ENCODE data around the gene CRACR2A. TPM values are rescaled to one million over a fixed set of nuclear protein-coding genes. Genes with fewer than 3 reads are reported as not detected.

The CRACR2A gene
- total and polyA plus RNA-seq, 2 donors = 1.5 to 6.2 TPM

DNA sequence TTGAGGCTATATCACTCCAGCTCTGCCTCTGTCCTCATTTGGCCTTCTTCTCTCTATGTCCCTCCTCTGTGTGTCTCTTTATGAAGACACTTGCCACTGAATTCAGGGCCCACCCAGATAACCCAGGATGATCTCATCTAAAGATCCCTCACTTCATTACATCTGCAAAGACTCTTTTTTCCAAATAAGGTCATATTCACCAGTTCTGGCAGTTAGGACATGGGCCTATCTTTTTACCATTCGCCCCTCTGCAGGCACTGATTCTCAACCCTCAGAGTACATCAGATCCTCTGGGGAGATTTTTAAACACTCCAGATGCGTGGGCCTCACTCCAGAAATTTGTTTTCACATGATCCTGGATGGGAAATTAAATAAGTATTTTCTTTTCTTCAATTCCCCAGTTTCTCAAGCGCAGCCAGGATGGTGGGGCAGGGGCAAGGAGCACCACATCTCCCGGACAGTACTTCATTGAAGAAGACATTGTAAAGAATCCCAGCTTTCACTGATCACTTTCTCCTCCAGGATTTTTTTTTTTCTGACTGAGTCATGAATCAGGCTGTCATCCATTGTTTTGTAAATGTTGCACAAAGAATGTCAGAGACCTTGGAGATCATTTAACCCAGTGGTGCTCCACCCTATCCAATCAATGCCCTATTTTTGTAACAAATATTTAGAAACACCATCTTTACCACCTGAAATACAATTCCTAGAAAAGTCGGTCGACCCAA lies 27.4 kb downstream of the CRACR2A start:
- 76% methylated on average over 6 of the region's 6 CpGs for WGBS
- H3K4me3 ChIP-seq (ENCODE audit: low read depth, low read length) = no peak overlapping the region
- H3K4me1 ChIP-seq (ENCODE audit: insufficient read depth) = no peaks in the 10 kb centered on the region
- H3K27ac ChIP-seq (ENCODE audit: low read depth) = no peak overlapping the region
- no peak for DNase-seq (ENCODE audit: extremely low spot score)
- H3K36me3 ChIP-seq (ENCODE audit: insufficient read depth) = no peaks in the 10 kb centered on the region

DNA sequence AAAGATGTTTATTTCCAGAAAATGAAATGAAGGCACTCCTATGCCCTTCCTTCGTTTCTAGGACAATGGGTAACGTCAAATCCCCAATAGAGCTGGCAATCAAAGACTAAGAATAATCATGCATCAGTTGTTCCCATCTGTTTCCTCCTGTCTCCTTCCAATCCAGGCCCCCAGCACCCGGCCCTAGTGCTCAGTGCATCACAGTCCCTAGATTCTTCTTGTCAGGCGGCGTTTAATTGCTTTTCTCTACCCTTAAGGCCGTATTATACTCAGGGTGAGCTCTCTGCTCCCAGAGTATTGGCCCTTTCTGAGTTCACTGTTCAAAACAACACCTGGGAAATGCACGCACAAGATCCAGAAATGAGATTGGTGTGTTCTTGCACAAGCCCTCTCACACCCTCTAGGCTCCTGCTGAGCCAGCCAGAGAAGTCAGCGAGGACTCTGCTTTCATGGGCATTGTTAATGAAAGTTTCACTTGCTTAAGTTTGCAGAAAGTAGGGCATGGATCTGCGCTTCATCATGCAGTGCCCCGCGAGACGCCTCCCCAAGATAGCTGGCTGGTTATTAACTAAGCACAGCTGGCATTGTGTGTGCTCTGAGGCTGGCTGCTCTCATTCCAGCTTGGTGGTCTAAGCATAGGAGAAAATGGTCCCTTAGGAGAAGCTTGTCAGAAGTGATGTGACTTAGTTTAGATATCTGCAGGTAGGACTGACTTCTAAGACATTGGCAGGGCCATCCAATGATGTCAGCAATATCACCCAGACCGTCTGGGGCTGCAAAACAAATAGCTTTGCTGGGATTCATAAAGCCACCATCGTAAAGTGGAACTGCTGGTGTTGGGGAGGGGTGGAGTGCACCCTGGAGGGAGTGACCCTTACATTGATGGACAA lies 28.7 kb downstream of the CRACR2A start:
- H3K4me1 ChIP-seq (ENCODE audit: insufficient read depth) = no peaks in the 10 kb centered on the region
- 92% methylated on average over 14 of the region's 14 CpGs for WGBS
- no peaks in the 10 kb centered on the region for H3K36me3 ChIP-seq (ENCODE audit: insufficient read depth)
- no peak overlapping the region for H3K27ac ChIP-seq (ENCODE audit: low read depth)
- no peak overlapping the region for H3K4me3 ChIP-seq (ENCODE audit: low read depth, low read length)
- DNase-seq (ENCODE audit: extremely low spot score) = no peak

DNA sequence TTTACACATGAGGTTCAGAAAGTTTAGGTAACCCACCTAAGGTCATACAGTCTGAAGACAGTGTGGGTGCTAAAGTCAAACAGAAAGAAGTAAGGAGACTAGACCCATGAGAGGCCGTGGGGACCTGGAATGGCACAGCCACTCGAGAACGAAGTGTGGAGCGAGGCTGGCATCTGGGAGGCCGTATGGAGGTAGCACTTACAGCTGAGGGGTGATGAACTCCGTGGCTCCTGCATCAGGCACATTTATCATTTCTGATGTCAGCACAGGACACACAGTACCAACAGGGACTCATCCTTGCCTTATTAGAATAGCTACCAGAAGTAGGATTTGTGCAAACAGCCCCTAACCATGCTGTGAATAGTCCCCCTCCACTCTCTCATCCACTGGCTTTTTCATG lies 30.5 kb downstream of the CRACR2A start:
- DNase-seq (ENCODE audit: extremely low spot score) = no peak
- Histone ChIP-seq H3K36me3 (ENCODE audit: insufficient read depth) (no peaks in the 10 kb centered on the region), H3K27ac (ENCODE audit: low read depth) (no peak overlapping the region), H3K4me3 (ENCODE audit: low read depth, low read length) (no peak overlapping the region), H3K4me1 (ENCODE audit: insufficient read depth) (no peaks in the 10 kb centered on the region)
- 85% methylated on average over 6 of the region's 6 CpGs for WGBS

DNA sequence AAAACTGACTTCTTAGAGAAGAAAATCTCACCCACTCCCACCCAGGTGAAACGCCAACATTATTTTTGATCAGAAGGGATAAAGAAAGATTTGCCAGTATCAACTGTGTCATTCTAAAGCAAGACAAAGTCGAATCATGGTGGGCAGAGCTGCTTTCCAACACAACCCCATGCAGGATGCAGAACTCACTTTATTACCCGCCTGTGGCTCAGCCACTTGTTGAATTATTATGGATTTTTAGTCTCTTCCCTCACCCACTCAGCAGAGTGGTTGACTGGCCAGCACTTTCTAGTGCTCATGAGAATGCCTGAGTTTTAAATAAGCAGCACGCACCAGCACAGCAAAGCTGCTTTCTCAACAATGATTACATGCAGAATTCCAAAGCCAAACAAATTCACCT lies 32.1 kb downstream of the CRACR2A start:
- H3K4me1 ChIP-seq (ENCODE audit: insufficient read depth) = no peaks in the 10 kb centered on the region
- no peak for DNase-seq (ENCODE audit: extremely low spot score)
- 73% methylated on average over 4 of the region's 4 CpGs for WGBS

DNA sequence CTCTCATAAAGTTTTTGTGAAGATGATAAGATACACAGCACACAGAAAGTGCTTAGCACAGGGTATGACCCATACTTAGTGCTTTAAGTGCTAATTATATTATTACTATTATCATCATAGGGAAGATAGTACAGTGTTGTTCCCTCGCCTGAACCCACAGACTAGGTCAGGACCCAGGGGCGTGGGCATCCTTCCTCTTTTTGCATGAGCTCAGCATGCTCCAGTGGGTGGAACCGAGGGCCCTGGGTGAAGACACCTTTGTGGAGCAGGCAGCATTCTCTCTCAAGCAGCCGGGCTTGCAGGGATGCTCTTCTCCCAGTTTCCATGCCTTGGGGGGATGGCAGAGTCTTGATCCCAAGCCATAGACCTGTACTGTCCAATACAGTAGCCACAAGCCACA lies 34.8 kb downstream of the CRACR2A start:
- WGBS = 87% methylated on average over 4 of the region's 4 CpGs
- DNase-seq (ENCODE audit: extremely low spot score) = no peak
- no peak overlapping the region for H3K4me3 ChIP-seq (ENCODE audit: low read depth, low read length)
- H3K27ac ChIP-seq (ENCODE audit: low read depth) = no peak overlapping the region
- H3K4me1 ChIP-seq (ENCODE audit: insufficient read depth) = no peaks in the 10 kb centered on the region
- H3K36me3 ChIP-seq (ENCODE audit: insufficient read depth) = no peaks in the 10 kb centered on the region

More for the DNA sequence above, 32.1 kb downstream of the CRACR2A start:
- Histone ChIP-seq H3K27ac (ENCODE audit: low read depth) (no peak overlapping the region), H3K36me3 (ENCODE audit: insufficient read depth) (no peaks in the 10 kb centered on the region), H3K4me3 (ENCODE audit: low read depth, low read length) (no peak overlapping the region)

DNA sequence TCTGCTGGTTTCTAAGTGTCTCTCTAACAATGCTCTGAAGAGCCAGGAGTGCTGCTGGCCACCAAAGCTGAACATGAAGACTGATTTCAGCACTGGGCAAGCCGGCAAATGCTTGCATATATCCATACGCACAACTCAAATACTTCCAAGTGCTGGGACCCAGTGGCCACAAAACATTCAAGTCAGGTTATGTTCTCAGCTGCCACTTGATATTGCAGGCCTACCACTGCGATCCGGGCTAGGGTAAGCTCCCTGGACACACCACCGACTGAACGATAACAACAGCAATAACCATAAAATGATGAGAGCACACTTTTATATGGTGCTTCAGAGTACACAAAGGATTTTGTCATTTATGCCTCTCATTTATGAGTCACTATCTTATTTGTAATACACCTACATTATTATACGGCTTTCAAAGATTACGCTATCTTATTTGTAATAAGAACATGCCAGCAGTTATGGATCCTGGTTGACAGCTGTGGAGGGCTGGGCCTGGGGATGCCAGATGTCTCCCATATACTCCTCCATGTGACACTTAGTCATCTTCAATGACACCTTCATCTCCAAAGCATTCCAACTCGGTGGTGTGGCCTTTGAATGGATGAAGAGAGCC lies 35.5 kb downstream of the CRACR2A start:
- Histone ChIP-seq H3K4me1 (ENCODE audit: insufficient read depth) (no peaks in the 10 kb centered on the region), H3K36me3 (ENCODE audit: insufficient read depth) (no peaks in the 10 kb centered on the region), H3K27ac (ENCODE audit: low read depth) (no peak overlapping the region), H3K4me3 (ENCODE audit: low read depth, low read length) (no peak overlapping the region)
- DNase-seq (ENCODE audit: extremely low spot score) = no peak
- WGBS = 72% methylated on average over 9 of the region's 9 CpGs

DNA sequence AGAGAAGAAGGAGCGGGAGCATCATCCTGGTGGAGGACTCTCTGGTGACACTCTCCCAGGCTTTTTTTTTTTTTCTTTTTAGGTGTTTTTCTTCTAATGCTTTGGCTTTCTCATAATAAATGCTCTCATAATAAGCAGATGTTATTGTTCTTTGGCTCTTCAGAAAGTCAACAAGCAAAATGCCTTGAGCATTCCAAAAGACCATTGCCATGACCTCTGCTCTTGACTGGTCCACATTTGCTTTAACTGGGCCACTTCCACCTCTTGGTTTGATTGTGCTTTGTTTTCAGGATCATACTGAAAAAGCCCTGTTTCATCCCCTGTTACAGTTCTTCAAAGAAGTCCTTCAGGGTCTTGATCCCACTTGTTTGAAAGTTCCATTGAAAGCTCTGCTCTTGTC lies 36.9 kb downstream of the CRACR2A start:
- no peak overlapping the region for H3K4me3 ChIP-seq (ENCODE audit: low read depth, low read length)
- no peaks in the 10 kb centered on the region for H3K36me3 ChIP-seq (ENCODE audit: insufficient read depth)
- H3K27ac ChIP-seq (ENCODE audit: low read depth) = no peak overlapping the region
- no peaks in the 10 kb centered on the region for H3K4me1 ChIP-seq (ENCODE audit: insufficient read depth)
- WGBS = 98% methylated on average over 1 of the region's 1 CpG
- no peak for DNase-seq (ENCODE audit: extremely low spot score)

DNA sequence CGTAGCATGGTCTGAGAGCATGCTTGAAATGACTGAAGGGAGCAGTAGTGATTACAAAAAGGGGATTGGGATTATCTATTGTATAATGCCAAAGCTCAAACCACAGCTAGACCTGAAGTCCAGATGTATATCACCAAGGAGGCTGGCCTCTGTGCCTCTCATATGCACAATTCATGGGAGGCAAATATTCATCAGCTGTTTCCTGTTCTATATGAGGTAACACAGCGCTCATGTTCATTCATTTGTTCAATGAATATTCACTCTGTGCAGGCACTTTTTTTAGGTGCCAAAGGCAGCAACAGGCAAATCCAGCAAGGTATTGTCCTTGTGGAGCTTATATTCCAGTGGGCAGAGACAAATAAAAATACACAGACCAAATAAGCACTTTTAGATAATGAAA lies 39.0 kb downstream of the CRACR2A start:
- Histone ChIP-seq H3K4me3 (ENCODE audit: low read depth, low read length) (no peak overlapping the region), H3K4me1 (ENCODE audit: insufficient read depth) (no peaks in the 10 kb centered on the region), H3K36me3 (ENCODE audit: insufficient read depth) (no peaks in the 10 kb centered on the region), H3K27ac (ENCODE audit: low read depth) (no peak overlapping the region)
- no peak for DNase-seq (ENCODE audit: extremely low spot score)
- over 99% methylated on average over 2 of the region's 2 CpGs for WGBS

DNA sequence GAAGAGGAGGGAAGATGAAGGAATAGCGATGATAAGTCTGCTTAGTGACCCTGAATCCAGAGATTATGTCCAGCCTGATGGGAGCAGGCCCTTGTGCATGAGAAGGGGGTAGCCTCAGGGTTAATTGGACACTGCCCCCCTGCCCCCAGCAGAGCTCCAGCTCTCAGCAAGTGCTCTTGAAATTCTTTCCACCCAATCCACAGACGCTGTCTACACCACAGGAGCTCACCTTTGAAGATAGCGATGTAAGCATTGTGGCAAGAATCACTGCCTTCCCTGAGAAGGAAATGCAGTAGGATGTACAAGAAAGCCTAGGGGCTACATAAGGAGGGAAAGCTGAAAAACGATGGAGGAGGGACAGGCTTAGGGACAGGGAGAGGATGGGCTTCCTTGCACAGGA lies 39.4 kb downstream of the CRACR2A start:
- DNase-seq (ENCODE audit: extremely low spot score) = no peak
- H3K27ac ChIP-seq (ENCODE audit: low read depth) = no peak overlapping the region
- H3K36me3 ChIP-seq (ENCODE audit: insufficient read depth) = no peaks in the 10 kb centered on the region
- H3K4me3 ChIP-seq (ENCODE audit: low read depth, low read length) = no peak overlapping the region
- no peaks in the 10 kb centered on the region for H3K4me1 ChIP-seq (ENCODE audit: insufficient read depth)
- 73% methylated on average over 4 of the region's 4 CpGs for WGBS

DNA sequence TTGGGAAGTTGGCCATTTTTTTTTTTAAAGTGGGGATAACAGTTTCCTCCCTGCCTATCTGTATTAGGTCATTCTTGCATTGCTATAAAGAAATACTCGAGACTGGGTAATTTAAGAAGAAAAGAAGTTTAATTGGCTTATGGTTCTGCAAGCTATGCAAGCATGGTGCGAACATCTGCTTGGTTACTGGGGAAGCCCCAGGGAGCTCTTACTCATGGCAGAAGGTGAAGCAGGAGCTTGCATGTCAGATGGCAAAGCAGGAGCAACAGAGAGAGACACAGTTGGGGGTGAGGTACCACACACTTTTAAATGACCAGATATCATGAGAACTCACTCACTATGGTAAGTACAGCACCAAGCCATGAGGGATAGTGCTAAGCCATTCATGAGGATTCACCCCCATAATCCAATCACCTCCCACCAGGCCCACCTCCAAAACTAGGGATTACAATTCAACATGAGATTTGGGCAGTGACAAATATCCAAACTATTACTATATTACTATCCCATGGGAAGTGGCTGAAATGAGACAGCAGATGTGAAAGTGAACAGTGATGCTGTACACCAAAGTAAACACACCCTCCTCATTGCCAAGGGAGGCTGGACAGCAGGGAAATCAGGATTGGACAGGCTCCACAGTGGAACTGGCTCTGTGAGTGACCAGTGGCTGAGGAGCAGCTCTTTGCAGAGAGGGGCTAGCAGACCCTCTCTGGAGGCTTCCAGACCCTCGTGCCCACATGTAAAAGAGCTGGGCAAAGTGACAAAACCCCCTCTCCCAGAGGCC lies 40.5 kb downstream of the CRACR2A start:
- no peak overlapping the region for H3K4me3 ChIP-seq (ENCODE audit: low read depth, low read length)
- no peaks in the 10 kb centered on the region for H3K36me3 ChIP-seq (ENCODE audit: insufficient read depth)
- no peaks in the 10 kb centered on the region for H3K4me1 ChIP-seq (ENCODE audit: insufficient read depth)
- 79% methylated on average over 3 of the region's 3 CpGs for WGBS
- H3K27ac ChIP-seq (ENCODE audit: low read depth) = no peak overlapping the region
- DNase-seq (ENCODE audit: extremely low spot score) = no peak

DNA sequence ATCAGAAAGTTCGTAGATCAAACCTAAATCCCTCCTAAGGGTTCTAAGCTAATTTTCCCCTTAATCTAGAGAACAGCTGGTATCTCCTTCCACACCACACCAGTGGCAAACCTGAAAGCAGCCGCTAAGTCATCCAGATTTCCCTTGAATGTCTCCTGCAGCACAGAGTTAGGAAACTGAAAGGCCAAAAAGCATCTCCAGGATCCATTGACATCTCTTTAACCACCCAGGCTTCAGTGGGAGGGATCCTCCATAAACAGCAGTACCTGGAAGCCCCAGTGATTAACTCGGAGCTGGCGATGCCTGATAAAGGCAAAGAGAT lies 47.6 kb downstream of the CRACR2A start:
- 43% methylated on average over 4 of the region's 4 CpGs for WGBS
- Histone ChIP-seq H3K36me3 (ENCODE audit: insufficient read depth) (no peaks in the 10 kb centered on the region), H3K4me3 (ENCODE audit: low read depth, low read length) (no peak overlapping the region), H3K4me1 (ENCODE audit: insufficient read depth) (no peaks in the 10 kb centered on the region), H3K27ac (ENCODE audit: low read depth) (no peak overlapping the region)
- no peak for DNase-seq (ENCODE audit: extremely low spot score)

DNA sequence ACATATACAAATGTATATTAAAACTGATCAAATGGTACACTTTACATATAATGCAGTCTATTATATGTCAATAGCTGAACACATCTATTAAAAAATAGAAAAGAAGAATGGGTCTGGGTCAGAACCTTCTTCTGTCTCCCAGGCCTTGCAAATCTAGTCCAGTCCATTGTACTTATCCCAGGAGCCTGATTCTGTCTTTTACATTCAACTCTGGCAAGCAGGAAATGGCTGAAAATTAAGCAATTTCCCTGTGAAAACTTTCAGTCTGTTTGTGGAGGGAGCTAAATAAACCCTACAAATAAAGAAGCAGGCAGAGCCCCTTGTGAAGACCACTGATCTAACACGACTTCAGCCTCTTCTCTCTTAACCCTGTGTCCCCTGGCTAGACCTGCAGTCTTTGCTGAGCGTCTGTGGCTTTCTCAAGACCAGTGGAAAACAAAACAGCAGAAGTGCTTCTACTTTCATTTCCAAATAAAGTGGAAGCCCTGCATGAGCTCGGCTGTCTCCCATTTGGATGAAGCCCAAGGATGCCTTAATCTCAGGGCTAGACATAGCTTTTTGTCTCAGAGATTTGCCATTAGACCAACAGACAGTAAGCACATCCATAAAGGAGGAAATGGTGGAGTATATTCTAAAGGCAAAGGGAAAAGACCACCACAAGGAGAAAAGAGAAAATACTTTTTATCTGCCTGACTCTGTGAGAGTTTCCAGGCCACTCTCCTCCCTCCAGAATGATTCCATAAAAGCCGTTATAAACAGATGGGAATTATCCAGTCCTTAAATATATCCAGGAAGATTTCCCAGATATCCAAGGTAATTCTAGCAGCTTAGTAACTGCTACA lies 48.2 kb downstream of the CRACR2A start:
- Histone ChIP-seq H3K27ac (ENCODE audit: low read depth) (no peak overlapping the region), H3K4me1 (ENCODE audit: insufficient read depth) (no peaks in the 10 kb centered on the region), H3K4me3 (ENCODE audit: low read depth, low read length) (no peak overlapping the region), H3K36me3 (ENCODE audit: insufficient read depth) (no peaks in the 10 kb centered on the region)
- DNase-seq (ENCODE audit: extremely low spot score) = no peak
- WGBS = 14% methylated on average over 4 of the region's 4 CpGs

DNA sequence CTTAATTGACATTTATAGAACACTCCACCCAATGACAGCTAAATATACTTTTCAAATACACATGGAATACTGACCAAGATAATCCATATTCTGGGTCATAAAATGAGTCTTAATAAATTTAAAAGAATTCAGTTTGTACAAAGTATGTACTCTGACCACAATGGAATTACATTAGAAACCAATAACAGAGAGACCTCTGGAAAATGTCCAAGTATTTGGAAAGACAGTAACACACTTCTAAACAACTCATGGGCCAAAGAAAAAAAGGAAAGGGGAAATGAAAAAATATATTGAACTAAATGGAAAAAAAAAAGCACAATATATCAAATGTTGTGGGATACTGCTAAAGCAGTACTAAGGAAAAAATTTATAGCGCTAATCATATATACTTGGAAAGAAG lies 52.0 kb downstream of the CRACR2A start:
- Histone ChIP-seq H3K27ac (ENCODE audit: low read depth) (no peak overlapping the region), H3K36me3 (ENCODE audit: insufficient read depth) (no peaks in the 10 kb centered on the region), H3K4me3 (ENCODE audit: low read depth, low read length) (no peak overlapping the region), H3K4me1 (ENCODE audit: insufficient read depth) (no peaks in the 10 kb centered on the region)
- 96% methylated on average over 1 of the region's 1 CpG for WGBS
- no peak for DNase-seq (ENCODE audit: extremely low spot score)
